ENCODE results near the gene MYL9.

- TF ChIP-seq, protein P1, sequence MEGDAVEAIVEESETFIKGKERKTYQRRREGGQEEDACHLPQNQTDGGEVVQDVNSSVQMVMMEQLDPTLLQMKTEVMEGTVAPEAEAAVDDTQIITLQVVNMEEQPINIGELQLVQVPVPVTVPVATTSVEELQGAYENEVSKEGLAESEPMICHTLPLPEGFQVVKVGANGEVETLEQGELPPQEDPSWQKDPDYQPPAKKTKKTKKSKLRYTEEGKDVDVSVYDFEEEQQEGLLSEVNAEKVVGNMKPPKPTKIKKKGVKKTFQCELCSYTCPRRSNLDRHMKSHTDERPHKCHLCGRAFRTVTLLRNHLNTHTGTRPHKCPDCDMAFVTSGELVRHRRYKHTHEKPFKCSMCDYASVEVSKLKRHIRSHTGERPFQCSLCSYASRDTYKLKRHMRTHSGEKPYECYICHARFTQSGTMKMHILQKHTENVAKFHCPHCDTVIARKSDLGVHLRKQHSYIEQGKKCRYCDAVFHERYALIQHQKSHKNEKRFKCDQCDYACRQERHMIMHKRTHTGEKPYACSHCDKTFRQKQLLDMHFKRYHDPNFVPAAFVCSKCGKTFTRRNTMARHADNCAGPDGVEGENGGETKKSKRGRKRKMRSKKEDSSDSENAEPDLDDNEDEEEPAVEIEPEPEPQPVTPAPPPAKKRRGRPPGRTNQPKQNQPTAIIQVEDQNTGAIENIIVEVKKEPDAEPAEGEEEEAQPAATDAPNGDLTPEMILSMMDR (conservative IDR thresholded peaks at IDR 0.05; ENCODE audit: low read length): no peak
- TF ChIP-seq EZH2phosphoT487 (IDR thresholded peaks at IDR 0.05; ENCODE audit: borderline replicate concordance, low read depth, low read length): no peak
Observed at GRCh38 chr20:36528875-36529417, 12.4 kb upstream of the MYL9 start.
